NCI-H82 treated with DMSO at 0.1 percent for 48 hours (cell line): ENCODE measurements around the gene GZMB.
"Not testable (repeated sequence)": the region's sequence is repeated elsewhere in the genome, so short reads cannot be mapped to it uniquely, and the experiment has no call there.

Source experiments
- DNase-seq: peaks from one replicate; lab custom pipeline; 2025; ENCODE audit not compliant: unreplicated experiment; lab: John Stamatoyannopoulos, UW

The GZMB gene

GRCh38 chr14:24634158-24634557 lies at the start of gene GZMB:
Gene GZMB, minus strand, starts transcription at chr14:24634190. Its CDS starts 30 bp downstream, at chr14:24634160.
- DNase-seq: no peak

GRCh38 chr14:24681056-24681455 lies 47.1 kb upstream of the GZMB start:
- no peak for DNase-seq

GRCh38 chr14:24680516-24680915 lies 46.5 kb upstream of the GZMB start:
- DNase-seq: no peak

- DNase-seq: no peak
Measured at GRCh38 chr14:24679248-24679961, 45.4 kb upstream of the GZMB start.

- peak; percentile 76 for DNase-seq
Measured at GRCh38 chr14:24678801-24679247, 44.8 kb upstream of the GZMB start.

- DNase-seq: no peak
Measured at GRCh38 chr14:24677956-24678355, 44.0 kb upstream of the GZMB start.

- no peak for DNase-seq
Measured at GRCh38 chr14:24674204-24674970, 40.4 kb upstream of the GZMB start.

GRCh38 chr14:24673534-24674203 lies 39.7 kb upstream of the GZMB start:
- DNase-seq: no peak

GRCh38 chr14:24673059-24673458 lies 39.1 kb upstream of the GZMB start:
- DNase-seq: no peak

GRCh38 chr14:24670594-24670993 lies 36.6 kb upstream of the GZMB start:
- DNase-seq: no peak

- no peak for DNase-seq
Measured at GRCh38 chr14:24669651-24670050, 35.7 kb upstream of the GZMB start.

- no peak for DNase-seq
Measured at GRCh38 chr14:24665440-24665991, 31.5 kb upstream of the GZMB start.

- no peak for DNase-seq
Measured at GRCh38 chr14:24664366-24664765, 30.4 kb upstream of the GZMB start.

- no peak for DNase-seq
Measured at GRCh38 chr14:24662753-24663152, 28.8 kb upstream of the GZMB start.

- no peak for DNase-seq
Measured at GRCh38 chr14:24659916-24660570, 26.1 kb upstream of the GZMB start.

GRCh38 chr14:24648361-24648760 lies 14.4 kb upstream of the GZMB start:
- not testable (repeated sequence) for DNase-seq

GRCh38 chr14:24639905-24640304 lies 5.9 kb upstream of the GZMB start:
- DNase-seq: no peak

GRCh38 chr14:24639270-24639669 lies 5.3 kb upstream of the GZMB start:
- DNase-seq: no peak

- DNase-seq: no peak
Measured at GRCh38 chr14:24633353-24633752, 637 bp downstream of the GZMB start.

GRCh38 chr14:24632761-24633160 lies 1.2 kb downstream of the GZMB start:
- no peak for DNase-seq

- DNase-seq: no peak
Measured at GRCh38 chr14:24632336-24632735, 1.7 kb downstream of the GZMB start.
